Caco-2 (cell line): Measurements from ENCODE around the gene SPAG17. TPM values are rescaled to one million over a fixed set of nuclear protein-coding genes. Genes with fewer than 3 reads are reported as not detected.

ENCODE experiments used
- BruUV-seq: library from RNA; stranded (reverse); fragments of 400-500 nt; replicated peaks from 2 replicates; lab custom pipeline; 2021; lab: Mats Ljungman, UMichigan
- CTCF ChIA-PET: fragments of 300-600 bp; sonication (Branson Sonifier 250); formaldehyde crosslinking; loops from one replicate; lab custom pipeline; 2022; ENCODE audit warnings: antibody characterized with exemption; lab: Charles Lee
- POLR2A ChIA-PET: fragments of 300-600 bp; sonication (Branson Sonifier 250); formaldehyde crosslinking; loops from one replicate; lab custom pipeline; 2022; ENCODE audit warnings: antibody characterized with exemption; lab: Charles Lee
- DNase-seq, 2 experiments: peaks; one replicate each; pipeline versions ENCODE4 v3.0.0 to v3.0.0-alpha.2; 2020 to 2022
- H3K27me3 ChIP-seq: replicated peaks from 2 replicates; pipeline ENCODE4 v1.6.0; 2011; ENCODE audit warnings: low read length; ENCODE audit not compliant: control insufficient read depth, insufficient read depth
- H3K36me3 ChIP-seq: 2 replicates; pipeline ENCODE4 v1.5.1; 2011; ENCODE audit warnings: low read length; ENCODE audit not compliant: control insufficient read depth, insufficient read depth
- H3K4me1 ChIP-seq: fragments of 250-450 bp; sonication (Bioruptor Pico); 2 replicates; pipeline ENCODE4 v1.5.1; 2020; ENCODE audit warnings: mild to moderate bottlenecking
- H3K4me3 ChIP-seq: 2 replicates; pipeline ENCODE4 v1.5.1; 2011; ENCODE audit warnings: low read depth, mild to moderate bottlenecking, control low read depth, low read length
- H3K9me3 ChIP-seq: fragments of 250-450 bp; sonication (Bioruptor Pico); 2 replicates; pipeline ENCODE4 v1.5.1; 2020; ENCODE audit warnings: mild to moderate bottlenecking, moderate library complexity
- H3K27ac Mint-ChIP-seq: one replicate; pipeline ENCODE4 v1.8.0; 2022; ENCODE audit warnings: mixed read lengths; ENCODE audit not compliant: unreplicated experiment
- H3K27me3 Mint-ChIP-seq: one replicate; pipeline ENCODE4 v1.8.0; 2022; ENCODE audit warnings: mixed read lengths; ENCODE audit not compliant: insufficient read depth, unreplicated experiment
- H3K36me3 Mint-ChIP-seq: one replicate; pipeline ENCODE4 v1.8.0; 2022; ENCODE audit warnings: mild to moderate bottlenecking, mixed read lengths; ENCODE audit not compliant: insufficient read depth, unreplicated experiment
- H3K4me1 Mint-ChIP-seq: one replicate; pipeline ENCODE4 v1.8.0; 2022; ENCODE audit warnings: low read depth, mixed read lengths; ENCODE audit not compliant: unreplicated experiment
- H3K4me3 Mint-ChIP-seq: one replicate; pipeline ENCODE4 v1.8.0; 2022; ENCODE audit warnings: mild to moderate bottlenecking, moderate library complexity, mixed read lengths; ENCODE audit not compliant: unreplicated experiment
- H3K9me3 Mint-ChIP-seq: one replicate; pipeline ENCODE4 v1.8.0; 2022; ENCODE audit warnings: mixed read lengths; ENCODE audit not compliant: unreplicated experiment
- CTCF ChIP-seq, 2 experiments: fragments of 200-600 bp in 1 of 2; IDR thresholded peaks; 1 replicate in 1 of 2; 2 replicates in 1 of 2; pipeline versions ENCODE4 v1.5.1 to v1.8.0; 2011 to 2022; ENCODE audit warnings: antibody characterized with exemption in 1 of 2, control low read depth in 1 of 2, inconsistent platforms in 1 of 2, low read depth in 1 of 2, low read length in 1 of 2, mild to moderate bottlenecking in 1 of 2, moderate library complexity in 1 of 2; ENCODE audit not compliant: insufficient read depth in 1 of 2, severe bottlenecking in 1 of 2, unreplicated experiment in 1 of 2
- intact Hi-C: fragments of 100-400 bp; cut with micrococcal nuclease; formaldehyde crosslinking; loops from one replicate; pipeline ENCODE4 v1.10.0; 2022; ENCODE audit not compliant: unreplicated experiment
- total RNA-seq: library from RNA; stranded (reverse); gene quantifications from 2 replicates; pipeline ENCODE4 v1.2.3, GENCODE V29; 2022

Gene SPAG17
- total RNA-seq, 1 experiment from 2014 or later = not detected

- no peaks in the 10 kb centered on the region for H3K9me3 Mint-ChIP-seq
- no peaks in the 10 kb centered on the region for H3K36me3 Mint-ChIP-seq
- H3K4me1 Mint-ChIP-seq = no peaks in the 10 kb centered on the region
- peaks cover 7% of the 10 kb centered on the region for H3K27me3 Mint-ChIP-seq
- Histone ChIP-seq H3K9me3 (no peaks in the 10 kb centered on the region), H3K4me3 (no peak overlapping the region), H3K36me3 (no peaks in the 10 kb centered on the region), H3K4me1 (no peaks in the 10 kb centered on the region), H3K27me3 (no peaks in the 10 kb centered on the region)
- no peak for TF ChIP-seq CTCF (IDR thresholded peaks at IDR 0.05; ENCODE audit: insufficient read depth in 1 of 2, low read depth in 1 of 2, low read length in 1 of 2, severe bottlenecking in 1 of 2, unreplicated experiment in 1 of 2)
- no peak for DNase-seq
- intact Hi-C loops = no loop called here
- no peak overlapping the region for H3K4me3 Mint-ChIP-seq
- no TSS peak for BruUV-seq
- no peak overlapping the region for H3K27ac Mint-ChIP-seq
- ChIA-PET POLR2A (no interaction called here), CTCF (no interaction called here)
Measured at GRCh38 chr1:118145721-118146120, 39.3 kb downstream of the SPAG17 start.

GRCh38 chr1:118144684-118145083 lies 40.3 kb downstream of the SPAG17 start:
- no peaks in the 10 kb centered on the region for H3K27me3 ChIP-seq

GRCh38 chr1:118143831-118144230 lies 41.2 kb downstream of the SPAG17 start:
- H3K9me3 ChIP-seq = no peaks in the 10 kb centered on the region
- peaks cover 7% of the 10 kb centered on the region for H3K27me3 Mint-ChIP-seq
- H3K4me1 Mint-ChIP-seq = no peaks in the 10 kb centered on the region
- ChIA-PET CTCF (no interaction called here), POLR2A (no interaction called here)
- H3K4me3 ChIP-seq = no peak overlapping the region
- no TSS peak for BruUV-seq
- H3K27me3 ChIP-seq = no peaks in the 10 kb centered on the region
- H3K4me1 ChIP-seq = no peaks in the 10 kb centered on the region
- no peaks in the 10 kb centered on the region for H3K36me3 ChIP-seq
- no peaks in the 10 kb centered on the region for H3K36me3 Mint-ChIP-seq
- no peak for TF ChIP-seq CTCF (IDR thresholded peaks at IDR 0.05; ENCODE audit: insufficient read depth in 1 of 2, low read depth in 1 of 2, low read length in 1 of 2, severe bottlenecking in 1 of 2, unreplicated experiment in 1 of 2)
- DNase-seq = no peak
- intact Hi-C loops = no loop called here
- H3K27ac Mint-ChIP-seq = no peak overlapping the region
- H3K4me3 Mint-ChIP-seq = no peak overlapping the region
- H3K9me3 Mint-ChIP-seq = no peaks in the 10 kb centered on the region

More at GRCh38 chr1:118144684-118145083, 40.3 kb downstream of the SPAG17 start:
- H3K9me3 Mint-ChIP-seq = no peaks in the 10 kb centered on the region
- no peak for DNase-seq
- no peak for TF ChIP-seq CTCF (IDR thresholded peaks at IDR 0.05; ENCODE audit: insufficient read depth in 1 of 2, low read depth in 1 of 2, low read length in 1 of 2, severe bottlenecking in 1 of 2, unreplicated experiment in 1 of 2)
- H3K27me3 Mint-ChIP-seq = peaks cover 7% of the 10 kb centered on the region
- ChIA-PET CTCF (no interaction called here), POLR2A (no interaction called here)
- H3K4me3 Mint-ChIP-seq = no peak overlapping the region
- H3K36me3 Mint-ChIP-seq = no peaks in the 10 kb centered on the region
- no TSS peak for BruUV-seq
- H3K9me3 ChIP-seq = no peaks in the 10 kb centered on the region
- no peaks in the 10 kb centered on the region for H3K4me1 Mint-ChIP-seq
- H3K36me3 ChIP-seq = no peaks in the 10 kb centered on the region
- no peak overlapping the region for H3K27ac Mint-ChIP-seq
- H3K4me3 ChIP-seq = no peak overlapping the region
- intact Hi-C loops = no loop called here
- no peaks in the 10 kb centered on the region for H3K4me1 ChIP-seq
